Measurements from ENCODE around the gene PIGX.
A peak's percentile ranks its signal among the peaks of the same experiment; 100 is the strongest.

- TF ChIP-seq CTCF (IDR thresholded peaks at IDR 0.05; ENCODE audit: poor library complexity, severe bottlenecking) (no peak), POLR2AphosphoS5 (IDR thresholded peaks at IDR 0.05) (peak; percentile 67), RAD21 (conservative IDR thresholded peaks at IDR 0.05) (no peak), EZH2 (IDR thresholded peaks at IDR 0.05; ENCODE audit: borderline replicate concordance, insufficient read depth, low read length, poor library complexity, severe bottlenecking) (no peak), TAF1 (IDR thresholded peaks at IDR 0.05; ENCODE audit: low read depth) (no peak)
Observed at GRCh38 chr3:196739671-196740480, 27.7 kb downstream of the PIGX start, which contains the start of gene PAK2.

Data from neural cell (in vitro differentiated cells).